Neural progenitor cell (in vitro differentiated cells): ENCODE results near the gene UGT2A3. TPM values are rescaled to one million over a fixed set of nuclear protein-coding genes. Genes with fewer than 3 reads are reported as not detected.

ENCODE experiments used
- DNase-seq: peaks from one replicate; pipeline ENCODE4 v3.0.0-alpha.2; 2016; ENCODE audit warnings: low spot score
- H2AFZ ChIP-seq: fragments of 200-600 bp; sonication (generic); replicated peaks from 2 replicates; pipeline ENCODE4 v1.6.1; 2016; ENCODE audit warnings: antibody characterized with exemption
- H3F3A ChIP-seq: fragments of 200-600 bp; sonication (generic); 2 replicates; pipeline ENCODE4 v1.6.1; 2016; ENCODE audit warnings: antibody characterized with exemption, low read depth
- H3K27ac ChIP-seq: fragments of 200-600 bp; sonication (generic); 2 replicates; pipeline ENCODE4 v1.5.1; 2016; ENCODE audit warnings: mild to moderate bottlenecking
- H3K27me3 ChIP-seq: fragments of 200-600 bp; sonication (generic); 2 replicates; pipeline ENCODE4 v1.6.1; 2016; ENCODE audit warnings: mild to moderate bottlenecking, moderate library complexity
- H3K36me3 ChIP-seq: fragments of 200-600 bp; sonication (generic); 2 replicates; pipeline ENCODE4 v1.5.1; 2016
- H3K4me1 ChIP-seq: fragments of 200-600 bp; sonication (generic); 2 replicates; pipeline ENCODE4 v1.6.1; 2016; ENCODE audit warnings: mixed run types
- H3K4me2 ChIP-seq: fragments of 200-600 bp; sonication (generic); 2 replicates; pipeline ENCODE4 v1.6.1; 2016
- H3K4me3 ChIP-seq: fragments of 200-600 bp; sonication (generic); 2 replicates; pipeline ENCODE4 v1.5.1; 2016
- H3K79me2 ChIP-seq: fragments of 200-600 bp; sonication (generic); 2 replicates; pipeline ENCODE4 v1.6.1; 2016; ENCODE audit warnings: low read depth
- H3K9ac ChIP-seq: fragments of 200-600 bp; sonication (generic); 2 replicates; pipeline ENCODE4 v1.6.1; 2016
- H3K9me3 ChIP-seq: fragments of 200-600 bp; sonication (generic); 2 replicates; pipeline ENCODE4 v1.5.1; 2016; ENCODE audit warnings: low read depth
- H4K20me1 ChIP-seq: fragments of 200-600 bp; sonication (generic); 2 replicates; pipeline ENCODE4 v1.6.1; 2016; ENCODE audit warnings: low read depth
- H3K27ac Mint-ChIP-seq: 3 replicates; pipeline ENCODE4 v1.8.0; 2021; ENCODE audit warnings: mixed read lengths
- H3K27me3 Mint-ChIP-seq: 2 replicates; pipeline ENCODE4 v1.8.0; 2022; ENCODE audit warnings: low read depth, mild to moderate bottlenecking, inconsistent platforms, moderate library complexity, mixed read lengths; ENCODE audit not compliant: insufficient read depth
- H3K36me3 Mint-ChIP-seq: 3 replicates; pipeline ENCODE4 v1.8.0; 2021; ENCODE audit warnings: mixed read lengths
- H3K4me1 Mint-ChIP-seq: 3 replicates; pipeline ENCODE4 v1.8.0; 2021; ENCODE audit warnings: mixed read lengths
- H3K4me3 Mint-ChIP-seq: 3 replicates; pipeline ENCODE4 v1.8.0; 2021; ENCODE audit warnings: mild to moderate bottlenecking, moderate library complexity, mixed read lengths
- H3K9me3 Mint-ChIP-seq: 3 replicates; pipeline ENCODE4 v1.8.0; 2020; ENCODE audit warnings: mixed read lengths
- EZH2 ChIP-seq: fragments of 200-600 bp; sonication (generic); IDR thresholded peaks from 2 replicates; pipeline ENCODE4 v1.6.1; 2017; ENCODE audit warnings: antibody characterized with exemption, mild to moderate bottlenecking, moderate library complexity
- EZH2phosphoT487 ChIP-seq: fragments of 200-600 bp; sonication (generic); IDR thresholded peaks from 2 replicates; pipeline ENCODE4 v1.6.1; 2017; ENCODE audit warnings: antibody characterized with exemption
- total RNA-seq: library from RNA; depleted of rRNA; stranded (reverse); fragments of >200 nt; gene quantifications from 2 replicates; pipeline ENCODE4 v1.2.3, GENCODE V29; 2015; ENCODE audit warnings: low replicate concordance
- TF ChIP-seq, protein P1 (sequence below): fragments of 200-600 bp; sonication (generic); IDR thresholded peaks from 2 replicates; pipeline ENCODE4 v1.5.1; 2017; ENCODE audit warnings: antibody characterized with exemption, mild to moderate bottlenecking

The UGT2A3 gene
- total RNA-seq, 1 donor from 2014 or later: not detected

DNA sequence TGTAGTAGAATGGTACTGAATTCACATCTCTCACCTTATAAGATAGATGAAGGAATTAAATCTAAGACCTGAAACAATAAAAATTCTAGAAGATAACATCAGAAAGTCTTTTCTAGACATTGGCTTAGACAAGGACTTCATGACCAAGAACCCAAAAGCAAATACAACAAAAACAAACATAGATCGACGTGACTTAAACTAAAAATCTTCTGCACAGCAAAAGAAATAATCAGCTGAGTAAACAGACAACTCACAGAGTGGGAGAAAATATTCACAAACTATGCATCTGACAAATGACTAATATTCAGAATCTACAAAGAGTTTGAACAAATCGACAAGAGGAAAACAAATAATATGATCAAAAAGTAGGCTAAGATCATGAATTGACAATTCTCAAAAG, 38.8 kb downstream of the UGT2A3 start:
- H3K9me3 ChIP-seq: no peaks in the 10 kb centered on the region
- no peak overlapping the region for H3K9ac ChIP-seq
- H3K36me3 ChIP-seq: no peaks in the 10 kb centered on the region
- H3K4me2 ChIP-seq: no peak overlapping the region
- H3K79me2 ChIP-seq: no peaks in the 10 kb centered on the region
- H3K27me3 ChIP-seq: no peaks in the 10 kb centered on the region
- H3F3A ChIP-seq: no peaks in the 10 kb centered on the region
- H3K27me3 Mint-ChIP-seq: no peaks in the 10 kb centered on the region
- H3K27ac ChIP-seq: no peak overlapping the region
- peaks cover 3% of the 10 kb centered on the region for H3K4me1 Mint-ChIP-seq
- TF ChIP-seq, protein P1, sequence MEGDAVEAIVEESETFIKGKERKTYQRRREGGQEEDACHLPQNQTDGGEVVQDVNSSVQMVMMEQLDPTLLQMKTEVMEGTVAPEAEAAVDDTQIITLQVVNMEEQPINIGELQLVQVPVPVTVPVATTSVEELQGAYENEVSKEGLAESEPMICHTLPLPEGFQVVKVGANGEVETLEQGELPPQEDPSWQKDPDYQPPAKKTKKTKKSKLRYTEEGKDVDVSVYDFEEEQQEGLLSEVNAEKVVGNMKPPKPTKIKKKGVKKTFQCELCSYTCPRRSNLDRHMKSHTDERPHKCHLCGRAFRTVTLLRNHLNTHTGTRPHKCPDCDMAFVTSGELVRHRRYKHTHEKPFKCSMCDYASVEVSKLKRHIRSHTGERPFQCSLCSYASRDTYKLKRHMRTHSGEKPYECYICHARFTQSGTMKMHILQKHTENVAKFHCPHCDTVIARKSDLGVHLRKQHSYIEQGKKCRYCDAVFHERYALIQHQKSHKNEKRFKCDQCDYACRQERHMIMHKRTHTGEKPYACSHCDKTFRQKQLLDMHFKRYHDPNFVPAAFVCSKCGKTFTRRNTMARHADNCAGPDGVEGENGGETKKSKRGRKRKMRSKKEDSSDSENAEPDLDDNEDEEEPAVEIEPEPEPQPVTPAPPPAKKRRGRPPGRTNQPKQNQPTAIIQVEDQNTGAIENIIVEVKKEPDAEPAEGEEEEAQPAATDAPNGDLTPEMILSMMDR: no peak
- no peak for TF ChIP-seq EZH2
- H3K9me3 Mint-ChIP-seq: peaks cover 2% of the 10 kb centered on the region
- H3K36me3 Mint-ChIP-seq: no peaks in the 10 kb centered on the region
- H3K4me1 ChIP-seq: no peaks in the 10 kb centered on the region
- H2AFZ ChIP-seq: no peak overlapping the region
- no peak overlapping the region for H3K27ac Mint-ChIP-seq
- no peak overlapping the region for H3K4me3 ChIP-seq
- H4K20me1 ChIP-seq: no peaks in the 10 kb centered on the region
- H3K4me3 Mint-ChIP-seq: no peak overlapping the region
- no peak for DNase-seq

DNA sequence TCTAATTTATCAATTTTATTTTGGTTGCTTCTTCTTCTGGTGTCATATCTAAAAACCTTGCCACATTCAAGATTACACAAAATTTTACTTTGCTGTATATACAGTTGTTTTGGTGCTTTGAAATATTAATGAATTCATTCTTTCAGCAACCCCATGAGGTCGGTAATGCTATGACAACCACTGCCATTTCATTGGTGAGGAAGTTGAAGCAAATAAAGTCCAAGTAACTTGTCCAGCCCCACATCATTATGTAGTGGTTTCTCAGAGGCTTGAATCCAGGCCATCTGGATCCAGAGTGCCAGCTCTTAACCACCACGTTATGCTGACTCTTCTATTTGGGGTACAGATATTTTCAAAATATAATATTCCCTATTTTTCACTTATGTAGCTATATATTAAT, 42.2 kb downstream of the UGT2A3 start:
- TF ChIP-seq EZH2 (no peak), EZH2phosphoT487 (no peak)
- TF ChIP-seq, protein P1: no peak
- Mint-ChIP-seq H3K4me1 (peaks cover 24% of the 10 kb centered on the region), H3K36me3 (no peaks in the 10 kb centered on the region), H3K27ac (no peak overlapping the region), H3K4me3 (no peak overlapping the region), H3K27me3 (peaks cover 3% of the 10 kb centered on the region), H3K9me3 (peaks cover 2% of the 10 kb centered on the region)
- Histone ChIP-seq H3K79me2 (no peaks in the 10 kb centered on the region), H3K4me3 (no peak overlapping the region), H4K20me1 (no peaks in the 10 kb centered on the region), H3K9ac (no peak overlapping the region), H3F3A (peaks cover 17% of the 10 kb centered on the region), H3K9me3 (no peaks in the 10 kb centered on the region), H3K36me3 (no peaks in the 10 kb centered on the region), H3K4me1 (peaks cover 14% of the 10 kb centered on the region), H3K4me2 (no peak overlapping the region), H3K27me3 (no peaks in the 10 kb centered on the region), H3K27ac (no peak overlapping the region), H2AFZ (no peak overlapping the region)
- no peak for DNase-seq

DNA sequence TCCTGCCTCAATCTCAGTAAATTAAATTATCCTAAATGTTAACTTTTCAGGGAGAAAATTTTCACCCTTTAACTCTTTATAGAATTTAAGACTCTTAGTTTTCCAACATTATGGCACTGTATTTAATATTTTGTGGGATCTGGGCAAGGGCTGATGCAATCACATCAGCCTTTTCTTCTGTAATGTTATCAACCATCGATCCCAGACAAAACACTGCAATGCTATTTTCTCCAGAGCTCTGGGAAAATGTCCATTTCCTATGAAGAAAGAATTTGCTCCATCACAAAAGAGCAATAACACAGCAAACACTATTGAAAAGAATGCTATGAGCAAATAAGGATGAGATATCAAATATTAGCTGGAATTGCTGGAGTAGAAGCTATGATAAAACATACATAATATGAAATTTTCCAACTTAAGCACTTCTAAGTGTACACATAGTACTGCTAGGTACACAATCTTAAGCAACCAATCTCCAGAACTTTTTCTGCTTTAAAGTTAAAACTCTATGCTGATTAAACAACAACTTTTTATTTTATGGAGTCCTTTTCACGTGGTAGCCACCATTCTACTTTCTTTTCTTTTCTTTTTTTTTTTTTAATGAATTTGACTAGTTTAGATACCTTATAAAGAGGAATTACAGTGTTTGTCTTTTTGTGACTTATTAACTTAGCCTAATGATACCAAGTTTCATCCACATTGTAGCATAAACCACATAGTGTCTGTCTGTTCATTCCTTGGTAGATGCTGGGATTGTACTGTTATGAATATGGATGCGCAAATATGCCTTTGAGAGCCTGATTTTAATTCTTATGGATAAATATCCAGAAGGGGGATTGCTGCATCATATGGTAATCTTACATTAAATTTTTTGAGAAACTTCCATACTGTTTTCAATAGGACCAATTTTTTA, 43.6 kb downstream of the UGT2A3 start:
- Mint-ChIP-seq H3K27ac (no peak overlapping the region), H3K27me3 (peaks cover 3% of the 10 kb centered on the region), H3K9me3 (peaks cover 2% of the 10 kb centered on the region), H3K4me1 (peaks cover 24% of the 10 kb centered on the region), H3K4me3 (no peak overlapping the region), H3K36me3 (no peaks in the 10 kb centered on the region)
- no peak overlapping the region for H2AFZ ChIP-seq
- no peak overlapping the region for H3K27ac ChIP-seq
- H3K27me3 ChIP-seq: no peaks in the 10 kb centered on the region
- H3K79me2 ChIP-seq: no peaks in the 10 kb centered on the region
- H3K36me3 ChIP-seq: no peaks in the 10 kb centered on the region
- H3K4me2 ChIP-seq: no peak overlapping the region
- H3K9me3 ChIP-seq: no peaks in the 10 kb centered on the region
- H3F3A ChIP-seq: peaks cover 17% of the 10 kb centered on the region
- H4K20me1 ChIP-seq: no peaks in the 10 kb centered on the region
- DNase-seq: no peak
- no peak overlapping the region for H3K4me3 ChIP-seq
- H3K4me1 ChIP-seq: peaks cover 14% of the 10 kb centered on the region
- TF ChIP-seq, protein P1: no peak
- TF ChIP-seq EZH2phosphoT487 (no peak), EZH2 (no peak)
- no peak overlapping the region for H3K9ac ChIP-seq
